SK-N-SH (cell line): ENCODE measurements around the gene LMBR1L. TPM values are rescaled to one million over a fixed set of nuclear protein-coding genes. Genes with fewer than 3 reads are reported as not detected.

Source experiments
- CTCF ChIA-PET: fragments of 300-600, 350-600 bp; formaldehyde crosslinking; extraction: SDS; loops from one replicate; lab custom pipeline; 2021; lab: Yijun Ruan, JAX
- POLR2A ChIA-PET: fragments of 350-600 bp; sonication (Branson Sonifier 250); formaldehyde crosslinking; extraction: SDS; loops from one replicate; lab custom pipeline; 2020; ENCODE audit warnings: antibody characterized with exemption, inconsistent platforms; lab: Yijun Ruan, JAX
- DNase-seq: peaks from one replicate; pipeline ENCODE4 v3.0.0; 2012
- H2AFZ ChIP-seq: fragments of 200-600 bp; sonication (generic); 2 replicates; pipeline ENCODE4 v1.8.1; 2016; ENCODE audit warnings: antibody characterized with exemption, mild to moderate bottlenecking, low read depth
- H3F3A ChIP-seq: fragments of 200-600 bp; sonication (generic); replicated peaks from 2 replicates; pipeline ENCODE3; 2016; ENCODE audit warnings: antibody characterized with exemption, mild to moderate bottlenecking; ENCODE audit not compliant: insufficient read depth
- H3K27ac ChIP-seq, 2 experiments: fragments of 200-500 bp in 1 of 2; fragments of 200-600 bp in 1 of 2; sonication (Bioruptor generic) in 1 of 2; sonication (generic), shearing (Covaris generic) in 1 of 2; 2 replicates each; pipeline versions ENCODE4 v1.5.1 to v1.6.1; 2014 to 2016; ENCODE audit warnings: low read depth in 2 of 2, inconsistent platforms in 1 of 2, low read length in 1 of 2, mild to moderate bottlenecking in 1 of 2, mixed read lengths in 1 of 2
- H3K27me3 ChIP-seq: fragments of 200-600 bp; sonication (generic), shearing (Covaris generic); 2 replicates; pipeline ENCODE4 v1.6.1; 2016; ENCODE audit warnings: mixed run types; ENCODE audit not compliant: insufficient read depth
- H3K36me3 ChIP-seq, 2 experiments: fragments of 200-500 bp in 1 of 2; fragments of 200-600 bp in 1 of 2; sonication (Bioruptor generic) in 1 of 2; sonication (generic) in 1 of 2; replicated peaks in 1 of 2; 2 replicates each; pipeline versions ENCODE3 to v1.5.1; 2014 to 2016; ENCODE audit warnings: low read length in 1 of 2, mild to moderate bottlenecking in 1 of 2; ENCODE audit not compliant: insufficient read depth in 2 of 2, control insufficient read depth in 1 of 2
- H3K4me1 ChIP-seq, 2 experiments: fragments of 200-500 bp in 1 of 2; fragments of 200-600 bp in 1 of 2; sonication (Bioruptor generic) in 1 of 2; sonication (generic), shearing (Covaris generic) in 1 of 2; 2 replicates each; pipeline versions ENCODE4 v1.5.1 to v1.6.1; 2014 to 2016; ENCODE audit warnings: low read depth in 1 of 2, low read length in 1 of 2, mixed run types in 1 of 2; ENCODE audit not compliant: insufficient read depth in 2 of 2, control insufficient read depth in 1 of 2
- H3K4me2 ChIP-seq: fragments of 200-600 bp; sonication (generic), shearing (Covaris generic); 2 replicates; pipeline ENCODE4 v1.6.1; 2017; ENCODE audit warnings: mixed run types
- H3K4me3 ChIP-seq, 2 experiments: fragments of 200-500 bp in 1 of 2; fragments of 200-600 bp in 1 of 2; sonication (Bioruptor generic) in 1 of 2; sonication (generic), shearing (Covaris generic) in 1 of 2; 2 replicates each; pipeline versions ENCODE4 v1.5.1 to v1.8.1; 2014 to 2016; ENCODE audit warnings: low read depth in 2 of 2, inconsistent platforms in 1 of 2, low read length in 1 of 2, mild to moderate bottlenecking in 1 of 2, mixed read lengths in 1 of 2, moderate library complexity in 1 of 2
- H3K79me2 ChIP-seq: fragments of 200-600 bp; sonication (generic); 2 replicates; pipeline ENCODE4 v1.8.1; 2017; ENCODE audit warnings: mild to moderate bottlenecking; ENCODE audit not compliant: insufficient read depth
- H3K9ac ChIP-seq: fragments of 200-600 bp; sonication (generic); 2 replicates; pipeline ENCODE4 v1.6.1; 2017; ENCODE audit warnings: mixed run types
- H3K9me2 ChIP-seq: fragments of 200-600 bp; sonication (generic); 2 replicates; pipeline ENCODE4 v1.6.1; 2017; ENCODE audit warnings: mixed run types
- H3K9me3 ChIP-seq: fragments of 200-600 bp; sonication (generic); 2 replicates; pipeline ENCODE4 v1.6.1; 2017; ENCODE audit warnings: mixed run types, mild to moderate bottlenecking, moderate library complexity
- H4K20me1 ChIP-seq: fragments of 200-600 bp; sonication (generic); 2 replicates; pipeline ENCODE4 v1.6.1; 2017; ENCODE audit warnings: mild to moderate bottlenecking, mixed run types; ENCODE audit not compliant: insufficient read depth
- CHD2 ChIP-seq: fragments of 150-350 bp; IDR thresholded peaks from 2 replicates; pipeline ENCODE4 v1.6.1; 2018; ENCODE audit warnings: low read length; ENCODE audit not compliant: partially characterized antibody
- ELF1 ChIP-seq: IDR thresholded peaks from 2 replicates; pipeline ENCODE4 v1.4.0; 2012
- EP300 ChIP-seq, 2 experiments: IDR thresholded peaks; 2 replicates each; pipeline versions ENCODE4 v1.4.0 to v1.6.1; 2012; ENCODE audit warnings: borderline replicate concordance in 1 of 2, low read depth in 1 of 2, low read length in 1 of 2
- FOSL2 ChIP-seq: IDR thresholded peaks from 2 replicates; pipeline ENCODE4 v1.4.0; 2012; ENCODE audit warnings: low read depth, mild to moderate bottlenecking, moderate library complexity, borderline replicate concordance
- FOXJ3 ChIP-seq: sonication (generic); formaldehyde crosslinking; IDR thresholded peaks from 2 replicates; pipeline ENCODE4 v1.5.1; 2020; ENCODE audit warnings: mild to moderate bottlenecking, missing genetic modification reagents
- GABPA ChIP-seq: IDR thresholded peaks from 2 replicates; pipeline ENCODE4 v1.4.0; 2012; ENCODE audit warnings: low read depth, mild to moderate bottlenecking
- GATA2 ChIP-seq: sonication (generic); formaldehyde crosslinking; IDR thresholded peaks from 2 replicates; pipeline ENCODE4 v1.5.0; 2020; ENCODE audit warnings: mild to moderate bottlenecking, missing genetic modification reagents
- MXI1 ChIP-seq: IDR thresholded peaks from 2 replicates; pipeline ENCODE4 v1.6.1; 2012; ENCODE audit warnings: mild to moderate bottlenecking, low read depth, low read length, improper control_type of control experiment
- NFIC ChIP-seq: IDR thresholded peaks from 2 replicates; pipeline ENCODE4 v1.4.0; 2012; ENCODE audit warnings: borderline replicate concordance
- NRF1 ChIP-seq: IDR thresholded peaks from 2 replicates; pipeline ENCODE4 v1.6.1; 2012; ENCODE audit warnings: low read depth, mild to moderate bottlenecking, low read length
- RXRA ChIP-seq: IDR thresholded peaks from 2 replicates; pipeline ENCODE4 v1.4.0; 2012; ENCODE audit warnings: low read depth, mild to moderate bottlenecking, borderline replicate concordance
- SIN3A ChIP-seq: IDR thresholded peaks from 2 replicates; pipeline ENCODE4 v1.6.1; 2012; ENCODE audit warnings: low read depth, mild to moderate bottlenecking, low read length, moderate library complexity, borderline replicate concordance
- SMC3 ChIP-seq: IDR thresholded peaks from 2 replicates; pipeline ENCODE4 v1.6.1; 2012; ENCODE audit warnings: low read depth, low read length, improper control_type of control experiment
- YY1 ChIP-seq: IDR thresholded peaks from 2 replicates; pipeline ENCODE4 v1.4.0; 2012; ENCODE audit warnings: low read depth, mild to moderate bottlenecking
- WGBS: methylation state at CpG from one replicate; pipeline ENCODE4 v1.1.6; 2017; ENCODE audit warnings: low lambda C conversion rate; 5-methylcytosine and 5-hydroxymethylcytosine counted together
- polyA plus RNA-seq, 3 experiments: library from polyadenylated mRNA; depleted of rRNA; stranded (reverse); fragments of >200 nt; gene quantifications; 2 replicates each; pipeline ENCODE4 v1.2.3, GENCODE V29; 2012
- TF ChIP-seq, protein P1 (sequence below): fragments of 150-350 bp; IDR thresholded peaks from 2 replicates; pipeline ENCODE4 v1.6.1; 2017; ENCODE audit warnings: antibody characterized with exemption, low read length, low read depth, borderline replicate concordance
- TF ChIP-seq, protein P2 (sequence below): IDR thresholded peaks from 2 replicates; pipeline ENCODE4 v1.4.0; 2012; ENCODE audit warnings: low read depth
- TF ChIP-seq, protein P3 (sequence below): fragments of 200-600 bp; sonication (generic); IDR thresholded peaks from 2 replicates; pipeline ENCODE4 v1.6.1; 2017; ENCODE audit warnings: antibody characterized with exemption, mild to moderate bottlenecking, moderate library complexity
- TF ChIP-seq, protein P4 (sequence below): IDR thresholded peaks from 2 replicates; pipeline ENCODE4; 2012
- TF ChIP-seq, protein P5 (sequence below): IDR thresholded peaks from 2 replicates; pipeline ENCODE4 v1.6.1; 2012; ENCODE audit warnings: mild to moderate bottlenecking, low read depth, low read length, moderate library complexity

LMBR1L gene
- polyA plus RNA-seq, 1 of the 3 experiments (the other 2 are of a cell fraction) = 61.4 TPM

DNA sequence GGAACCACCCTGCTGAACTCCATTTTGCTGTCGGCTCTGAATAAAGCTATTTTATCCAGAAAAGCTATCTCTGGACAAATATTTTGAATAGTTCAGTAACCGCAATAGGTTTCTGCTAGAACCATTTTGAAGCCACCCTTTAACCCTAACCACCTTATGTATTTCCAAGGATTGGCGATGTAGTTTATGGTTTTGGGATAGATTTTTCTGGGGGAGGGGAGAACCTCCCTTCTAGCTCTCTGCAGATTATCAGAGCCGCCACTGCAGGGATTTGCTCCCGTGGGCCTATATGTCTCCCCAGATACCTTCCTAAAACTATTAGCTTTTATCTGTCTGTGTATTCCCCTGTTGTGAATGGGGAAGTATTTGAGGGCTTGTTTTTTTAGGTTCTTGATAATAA lies 22.4 kb upstream of the LMBR1L start (continued):
- TF ChIP-seq, protein P1, sequence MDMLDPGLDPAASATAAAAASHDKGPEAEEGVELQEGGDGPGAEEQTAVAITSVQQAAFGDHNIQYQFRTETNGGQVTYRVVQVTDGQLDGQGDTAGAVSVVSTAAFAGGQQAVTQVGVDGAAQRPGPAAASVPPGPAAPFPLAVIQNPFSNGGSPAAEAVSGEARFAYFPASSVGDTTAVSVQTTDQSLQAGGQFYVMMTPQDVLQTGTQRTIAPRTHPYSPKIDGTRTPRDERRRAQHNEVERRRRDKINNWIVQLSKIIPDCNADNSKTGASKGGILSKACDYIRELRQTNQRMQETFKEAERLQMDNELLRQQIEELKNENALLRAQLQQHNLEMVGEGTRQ = no peak
- TF ChIP-seq NRF1 = no peak
- peak; percentile 66; the same call in 1 of the 2 replicates for TF ChIP-seq YY1
- TF ChIP-seq, protein P2, sequence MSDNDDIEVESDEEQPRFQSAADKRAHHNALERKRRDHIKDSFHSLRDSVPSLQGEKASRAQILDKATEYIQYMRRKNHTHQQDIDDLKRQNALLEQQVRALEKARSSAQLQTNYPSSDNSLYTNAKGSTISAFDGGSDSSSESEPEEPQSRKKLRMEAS = no peak
- TF ChIP-seq SMC3 = no peak
- TF ChIP-seq GABPA = no peak
- TF ChIP-seq, protein P3, sequence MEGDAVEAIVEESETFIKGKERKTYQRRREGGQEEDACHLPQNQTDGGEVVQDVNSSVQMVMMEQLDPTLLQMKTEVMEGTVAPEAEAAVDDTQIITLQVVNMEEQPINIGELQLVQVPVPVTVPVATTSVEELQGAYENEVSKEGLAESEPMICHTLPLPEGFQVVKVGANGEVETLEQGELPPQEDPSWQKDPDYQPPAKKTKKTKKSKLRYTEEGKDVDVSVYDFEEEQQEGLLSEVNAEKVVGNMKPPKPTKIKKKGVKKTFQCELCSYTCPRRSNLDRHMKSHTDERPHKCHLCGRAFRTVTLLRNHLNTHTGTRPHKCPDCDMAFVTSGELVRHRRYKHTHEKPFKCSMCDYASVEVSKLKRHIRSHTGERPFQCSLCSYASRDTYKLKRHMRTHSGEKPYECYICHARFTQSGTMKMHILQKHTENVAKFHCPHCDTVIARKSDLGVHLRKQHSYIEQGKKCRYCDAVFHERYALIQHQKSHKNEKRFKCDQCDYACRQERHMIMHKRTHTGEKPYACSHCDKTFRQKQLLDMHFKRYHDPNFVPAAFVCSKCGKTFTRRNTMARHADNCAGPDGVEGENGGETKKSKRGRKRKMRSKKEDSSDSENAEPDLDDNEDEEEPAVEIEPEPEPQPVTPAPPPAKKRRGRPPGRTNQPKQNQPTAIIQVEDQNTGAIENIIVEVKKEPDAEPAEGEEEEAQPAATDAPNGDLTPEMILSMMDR = no peak

DNA sequence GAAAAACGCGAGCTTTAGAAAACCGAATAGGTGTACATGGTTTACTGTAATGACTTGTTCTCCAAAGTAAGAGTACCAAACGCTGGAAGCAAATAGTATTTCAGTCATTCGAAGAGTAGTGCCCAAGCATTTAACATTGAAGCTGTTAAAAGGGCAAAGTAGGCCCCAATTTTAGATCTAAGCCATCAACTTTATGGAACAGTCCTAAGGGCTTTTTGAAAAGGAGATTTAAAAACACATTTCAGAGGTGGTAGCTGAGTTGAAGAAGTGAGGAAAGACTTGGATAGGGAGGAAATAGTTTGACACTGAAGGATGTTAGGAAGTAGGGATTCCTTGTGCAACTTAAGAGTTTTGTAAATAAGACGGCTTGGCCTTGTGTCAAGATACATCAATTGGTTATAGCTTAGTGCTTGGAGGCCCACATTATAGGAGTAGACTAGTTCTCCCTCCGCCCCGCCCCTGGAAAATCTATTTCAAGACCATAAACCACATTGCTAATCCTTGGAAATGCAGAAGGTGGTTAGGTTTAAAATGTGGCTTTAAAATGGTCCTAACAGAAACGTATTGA lies 21.3 kb upstream of the LMBR1L start:
- 15% methylated on average over 9 of the region's 9 CpGs for WGBS
- Histone ChIP-seq H3K9me2 (no peaks in the 10 kb centered on the region), H3K79me2 (peaks cover 59% of the 10 kb centered on the region), H3K9ac (peak overlapping the region; percentile 60), H3K36me3 (peaks cover 24 to 27% of the 10 kb centered on the region in 2 experiments), H3K4me2 (peak overlapping the region; percentile 68), H3K27ac (peak overlapping the region; percentile 73 to 92), H2AFZ (peak overlapping the region; percentile 89), H3K9me3 (no peaks in the 10 kb centered on the region), H4K20me1 (peaks cover 32% of the 10 kb centered on the region), H3K4me1 (peaks cover 10 to 15% of the 10 kb centered on the region in 2 experiments; a peak in 3 of 4 replicates), H3K27me3 (no peaks in the 10 kb centered on the region), H3K4me3 (peak overlapping the region; percentile 53 to 77), H3F3A (peaks cover 45% of the 10 kb centered on the region)
- TF ChIP-seq FOXJ3 (CRISPR knock-in tag) = no peak
- TF ChIP-seq, protein P4, sequence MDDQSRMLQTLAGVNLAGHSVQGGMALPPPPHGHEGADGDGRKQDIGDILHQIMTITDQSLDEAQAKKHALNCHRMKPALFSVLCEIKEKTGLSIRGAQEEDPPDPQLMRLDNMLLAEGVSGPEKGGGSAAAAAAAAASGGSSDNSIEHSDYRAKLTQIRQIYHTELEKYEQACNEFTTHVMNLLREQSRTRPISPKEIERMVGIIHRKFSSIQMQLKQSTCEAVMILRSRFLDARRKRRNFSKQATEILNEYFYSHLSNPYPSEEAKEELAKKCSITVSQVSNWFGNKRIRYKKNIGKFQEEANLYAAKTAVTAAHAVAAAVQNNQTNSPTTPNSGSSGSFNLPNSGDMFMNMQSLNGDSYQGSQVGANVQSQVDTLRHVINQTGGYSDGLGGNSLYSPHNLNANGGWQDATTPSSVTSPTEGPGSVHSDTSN = no peak
- TF ChIP-seq NFIC = no peak
- TF ChIP-seq FOSL2 = no peak
- TF ChIP-seq GATA2 (CRISPR knock-in tag) = no peak
- TF ChIP-seq, protein P1 = no peak
- no peak for TF ChIP-seq YY1
- no peak for TF ChIP-seq ELF1
- TF ChIP-seq, protein P5, sequence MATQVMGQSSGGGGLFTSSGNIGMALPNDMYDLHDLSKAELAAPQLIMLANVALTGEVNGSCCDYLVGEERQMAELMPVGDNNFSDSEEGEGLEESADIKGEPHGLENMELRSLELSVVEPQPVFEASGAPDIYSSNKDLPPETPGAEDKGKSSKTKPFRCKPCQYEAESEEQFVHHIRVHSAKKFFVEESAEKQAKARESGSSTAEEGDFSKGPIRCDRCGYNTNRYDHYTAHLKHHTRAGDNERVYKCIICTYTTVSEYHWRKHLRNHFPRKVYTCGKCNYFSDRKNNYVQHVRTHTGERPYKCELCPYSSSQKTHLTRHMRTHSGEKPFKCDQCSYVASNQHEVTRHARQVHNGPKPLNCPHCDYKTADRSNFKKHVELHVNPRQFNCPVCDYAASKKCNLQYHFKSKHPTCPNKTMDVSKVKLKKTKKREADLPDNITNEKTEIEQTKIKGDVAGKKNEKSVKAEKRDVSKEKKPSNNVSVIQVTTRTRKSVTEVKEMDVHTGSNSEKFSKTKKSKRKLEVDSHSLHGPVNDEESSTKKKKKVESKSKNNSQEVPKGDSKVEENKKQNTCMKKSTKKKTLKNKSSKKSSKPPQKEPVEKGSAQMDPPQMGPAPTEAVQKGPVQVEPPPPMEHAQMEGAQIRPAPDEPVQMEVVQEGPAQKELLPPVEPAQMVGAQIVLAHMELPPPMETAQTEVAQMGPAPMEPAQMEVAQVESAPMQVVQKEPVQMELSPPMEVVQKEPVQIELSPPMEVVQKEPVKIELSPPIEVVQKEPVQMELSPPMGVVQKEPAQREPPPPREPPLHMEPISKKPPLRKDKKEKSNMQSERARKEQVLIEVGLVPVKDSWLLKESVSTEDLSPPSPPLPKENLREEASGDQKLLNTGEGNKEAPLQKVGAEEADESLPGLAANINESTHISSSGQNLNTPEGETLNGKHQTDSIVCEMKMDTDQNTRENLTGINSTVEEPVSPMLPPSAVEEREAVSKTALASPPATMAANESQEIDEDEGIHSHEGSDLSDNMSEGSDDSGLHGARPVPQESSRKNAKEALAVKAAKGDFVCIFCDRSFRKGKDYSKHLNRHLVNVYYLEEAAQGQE = no peak
- TF ChIP-seq MXI1 = no peak
- TF ChIP-seq EP300 (IDR thresholded peaks at IDR 0.05; ENCODE audit: borderline replicate concordance in 1 of 2, low read depth in 1 of 2, low read length in 1 of 2) = no peak
- no peak for TF ChIP-seq SIN3A
- TF ChIP-seq SMC3 = no peak
- no peak for TF ChIP-seq RXRA
- no peak for TF ChIP-seq CHD2
- CTCF ChIA-PET = interaction anchor here (0.8 to 7.3 kb wide), 12 partner anchors 12 to 215 kb away, joined by 3 to 69 read pairs (median 7); partner anchors contain the start of gene LMBR1L
- POLR2A ChIA-PET = interaction anchor here (1.3 to 4.8 kb wide), 11 partner anchors 11 to 235 kb away, joined by 5 to 97 read pairs (median 20); partner anchors contain the start of genes LMBR1L, RHEBL1, SPATS2 and TROAP
- no peak for DNase-seq
